CD4-positive, CD25-positive, alpha-beta regulatory T cell (primary cell): ENCODE data around the gene LRRC1. TPM values are rescaled to one million over a fixed set of nuclear protein-coding genes. Genes with fewer than 3 reads are reported as not detected.

Experiments
- ATAC-seq, 2 donors: fragments of 150-1000 bp; cut with Tn5 transposase; one replicate each; pipeline ENCODE4 v1.10.0; 2021; ENCODE audit warnings: low read depth in 2 of 2, moderate number of reproducible peaks in 2 of 2, moderate library complexity in 1 of 2
- DNase-seq, 3 donors: peaks; one replicate each; pipeline versions ENCODE4 v3.0.0 to v3.0.0-alpha.2; 2012 to 2022; ENCODE audit warnings: mixed read lengths in 1 of 3
- H3K27ac ChIP-seq: one replicate; pipeline ENCODE4 v1.7.0; 2013; ENCODE audit warnings: mild to moderate bottlenecking, low read length; ENCODE audit not compliant: insufficient read depth, poor library complexity, severe bottlenecking
- H3K27me3 ChIP-seq: one replicate; pipeline ENCODE4 v1.7.0; 2013; ENCODE audit warnings: low read length; ENCODE audit not compliant: control insufficient read depth, insufficient read depth
- H3K36me3 ChIP-seq: one replicate; pipeline ENCODE4 v1.7.0; 2013; ENCODE audit warnings: mild to moderate bottlenecking, low read length, moderate library complexity; ENCODE audit not compliant: control insufficient read depth, insufficient read depth
- H3K4me1 ChIP-seq: 2 replicates; pipeline ENCODE4 v1.7.0; 2013; ENCODE audit warnings: mild to moderate bottlenecking, low read length; ENCODE audit not compliant: insufficient read depth, control insufficient read depth, poor library complexity, severe bottlenecking
- H3K4me3 ChIP-seq: one replicate; pipeline ENCODE4 v1.7.0; 2013; ENCODE audit warnings: low read depth, mild to moderate bottlenecking, low read length, moderate library complexity
- H3K9me3 ChIP-seq, 2 experiments: 1 replicate in 1 of 2; 2 replicates in 1 of 2; pipeline ENCODE4 v1.7.0; 2013; ENCODE audit warnings: low read length in 2 of 2, mild to moderate bottlenecking in 1 of 2, moderate library complexity in 1 of 2; ENCODE audit not compliant: control insufficient read depth in 2 of 2
- H3K27ac Mint-ChIP-seq, 3 donors: one replicate each; pipeline ENCODE4 v1.8.0; 2020 to 2022; ENCODE audit warnings: mild to moderate bottlenecking in 3 of 3, mixed read lengths in 3 of 3, moderate library complexity in 2 of 3
- H3K27me3 Mint-ChIP-seq: one replicate; pipeline ENCODE4 v1.8.0; 2022; ENCODE audit warnings: mild to moderate bottlenecking, mixed read lengths
- H3K36me3 Mint-ChIP-seq: one replicate; pipeline ENCODE4 v1.8.0; 2020; ENCODE audit warnings: mixed read lengths
- H3K4me1 Mint-ChIP-seq, 4 donors: one replicate each; pipeline ENCODE4 v1.8.0; 2020 to 2022; ENCODE audit warnings: mixed read lengths in 4 of 4, mild to moderate bottlenecking in 1 of 4
- H3K4me3 Mint-ChIP-seq, 4 donors: one replicate each; pipeline ENCODE4 v1.8.0; 2020 to 2022; ENCODE audit warnings: mild to moderate bottlenecking in 4 of 4, mixed read lengths in 4 of 4, moderate library complexity in 3 of 4
- H3K9me3 Mint-ChIP-seq, 7 donors: one replicate each; pipeline ENCODE4 v1.8.0; 2020 to 2022; ENCODE audit warnings: mixed read lengths in 7 of 7, mild to moderate bottlenecking in 3 of 7, moderate library complexity in 2 of 7
- polyA plus RNA-seq, 4 donors: library from polyadenylated mRNA; unstranded; fragments of 300-500 nt; fragmentation: Illumina TruSeq; gene quantifications; one replicate each; pipeline ENCODE4 v1.2.3, GENCODE V29; 2021
- total RNA-seq: library from RNA; stranded (reverse); gene quantifications from one replicate; pipeline ENCODE4 v1.2.3, GENCODE V29; 2022

LRRC1 gene
- total and polyA plus RNA-seq, 5 donors from 2014 or later: 0.37 to 1.4 (median 1.0) TPM

DNA sequence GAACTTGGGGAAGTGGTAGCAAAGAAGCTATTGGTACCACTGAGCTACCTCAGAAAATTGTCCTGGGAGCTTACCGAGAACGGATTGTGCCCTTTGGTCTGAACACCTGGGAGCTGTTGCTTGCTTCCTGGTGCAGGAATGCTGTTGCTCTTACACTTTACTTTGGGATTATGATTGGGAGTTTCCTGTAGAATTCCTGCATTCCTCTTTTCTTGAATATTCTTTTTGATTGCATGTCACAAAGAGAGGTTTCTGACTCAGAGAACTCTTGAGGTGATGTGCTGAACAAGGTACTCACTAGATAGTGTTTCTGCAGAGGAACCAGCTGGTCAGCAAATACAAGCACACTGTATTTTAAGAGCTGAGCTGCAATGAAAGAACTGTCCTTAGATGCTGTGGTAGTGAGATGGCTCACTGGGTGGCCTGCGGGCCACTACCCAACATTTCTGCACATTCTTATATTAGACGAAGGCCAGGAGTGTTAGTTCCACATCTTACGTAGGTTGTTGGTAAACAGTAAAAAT lies 35.0 kb downstream of the LRRC1 start:
- H3K4me1 Mint-ChIP-seq: peaks cover 0 to 4% (median 0%) of the 10 kb centered on the region in 4 donors
- H3K36me3 ChIP-seq: no peaks in the 10 kb centered on the region
- no peaks in the 10 kb centered on the region for H3K36me3 Mint-ChIP-seq
- no peak for DNase-seq
- H3K9me3 Mint-ChIP-seq: peaks cover 0 to 1% (median 0%) of the 10 kb centered on the region in 7 donors
- no peaks in the 10 kb centered on the region for H3K27me3 Mint-ChIP-seq
- no peaks in the 10 kb centered on the region for H3K4me1 ChIP-seq
- no peak overlapping the region for H3K4me3 Mint-ChIP-seq
- H3K27ac ChIP-seq: no peak overlapping the region
- no peak overlapping the region for H3K27ac Mint-ChIP-seq
- H3K9me3 ChIP-seq: no peaks in the 10 kb centered on the region
- no peak for ATAC-seq
- H3K4me3 ChIP-seq: no peak overlapping the region
- H3K27me3 ChIP-seq: no peaks in the 10 kb centered on the region

DNA sequence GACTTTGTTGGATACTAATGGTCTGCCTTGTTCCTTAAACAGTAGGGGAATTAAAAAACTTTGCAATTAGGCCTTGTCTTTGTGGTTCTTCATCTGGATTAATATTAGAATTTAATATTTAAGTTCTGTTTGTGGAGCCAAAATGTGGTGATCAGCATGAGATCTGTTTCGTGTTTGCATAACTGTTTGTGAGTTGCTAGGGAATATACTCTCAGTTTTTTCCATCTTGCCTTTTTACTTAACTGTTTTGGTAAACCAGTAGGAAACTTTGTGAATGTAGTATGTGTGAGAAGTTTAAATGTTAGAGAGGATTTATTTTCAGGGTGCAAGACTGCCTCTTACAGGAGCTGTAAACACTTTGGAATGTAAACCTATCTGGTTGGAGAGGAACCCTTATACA lies 35.6 kb downstream of the LRRC1 start:
- Mint-ChIP-seq H3K36me3 (no peaks in the 10 kb centered on the region), H3K4me1 (peaks cover 0 to 4% (median 0%) of the 10 kb centered on the region in 4 donors), H3K4me3 (no peak overlapping the region), H3K9me3 (peaks cover 0 to 1% (median 0%) of the 10 kb centered on the region in 7 donors), H3K27me3 (no peaks in the 10 kb centered on the region), H3K27ac (no peak overlapping the region)
- H3K4me3 ChIP-seq: no peak overlapping the region
- H3K9me3 ChIP-seq: no peaks in the 10 kb centered on the region
- H3K4me1 ChIP-seq: no peaks in the 10 kb centered on the region
- no peaks in the 10 kb centered on the region for H3K27me3 ChIP-seq
- H3K27ac ChIP-seq: no peak overlapping the region
- H3K36me3 ChIP-seq: no peaks in the 10 kb centered on the region
- no peak for DNase-seq
- no peak for ATAC-seq

DNA sequence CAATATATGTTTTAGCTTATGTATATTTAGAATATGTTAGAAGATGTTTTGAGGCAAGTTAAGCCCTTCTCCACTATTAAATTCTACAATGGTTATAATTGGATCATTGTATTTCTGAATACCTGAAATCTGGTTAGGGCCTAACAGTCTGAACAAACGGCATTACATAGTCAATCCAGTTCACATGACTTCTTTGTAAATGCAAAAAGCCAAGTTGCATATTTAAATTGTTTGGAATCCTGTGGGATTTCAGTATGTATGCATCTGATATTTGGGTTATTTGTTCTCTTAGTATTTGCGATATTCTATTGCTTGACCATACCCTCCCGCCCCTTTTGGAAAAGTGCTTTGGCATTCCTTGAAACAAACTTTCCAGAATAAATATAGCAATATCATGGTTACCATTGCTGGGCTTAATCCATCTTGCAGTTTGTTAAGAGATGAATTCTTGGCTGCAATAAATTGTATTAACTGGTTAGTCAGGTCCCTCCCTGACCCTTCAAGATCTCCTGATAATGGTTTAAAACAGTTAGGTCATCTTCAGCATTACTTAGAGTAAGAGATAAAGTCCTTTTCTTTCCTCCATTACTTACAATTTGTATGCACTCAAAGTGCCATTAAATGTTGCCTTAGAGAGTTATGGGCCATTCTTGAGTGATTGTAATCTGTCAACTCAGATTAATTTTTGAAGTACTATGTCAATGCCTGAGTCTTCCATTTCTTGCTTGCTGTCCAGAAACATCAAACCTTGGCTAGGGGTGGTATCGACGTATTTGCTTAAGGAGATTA lies 36.5 kb downstream of the LRRC1 start:
- Mint-ChIP-seq H3K27me3 (no peaks in the 10 kb centered on the region), H3K4me1 (peaks cover 0 to 4% (median 0%) of the 10 kb centered on the region in 4 donors), H3K9me3 (peaks cover 0 to 1% (median 0%) of the 10 kb centered on the region in 7 donors), H3K4me3 (no peak overlapping the region), H3K36me3 (no peaks in the 10 kb centered on the region), H3K27ac (no peak overlapping the region)
- H3K27me3 ChIP-seq: no peaks in the 10 kb centered on the region
- no peak overlapping the region for H3K27ac ChIP-seq
- H3K36me3 ChIP-seq: no peaks in the 10 kb centered on the region
- H3K9me3 ChIP-seq: no peaks in the 10 kb centered on the region
- no peaks in the 10 kb centered on the region for H3K4me1 ChIP-seq
- ATAC-seq (no peak), DNase-seq (no peak)
- no peak overlapping the region for H3K4me3 ChIP-seq

DNA sequence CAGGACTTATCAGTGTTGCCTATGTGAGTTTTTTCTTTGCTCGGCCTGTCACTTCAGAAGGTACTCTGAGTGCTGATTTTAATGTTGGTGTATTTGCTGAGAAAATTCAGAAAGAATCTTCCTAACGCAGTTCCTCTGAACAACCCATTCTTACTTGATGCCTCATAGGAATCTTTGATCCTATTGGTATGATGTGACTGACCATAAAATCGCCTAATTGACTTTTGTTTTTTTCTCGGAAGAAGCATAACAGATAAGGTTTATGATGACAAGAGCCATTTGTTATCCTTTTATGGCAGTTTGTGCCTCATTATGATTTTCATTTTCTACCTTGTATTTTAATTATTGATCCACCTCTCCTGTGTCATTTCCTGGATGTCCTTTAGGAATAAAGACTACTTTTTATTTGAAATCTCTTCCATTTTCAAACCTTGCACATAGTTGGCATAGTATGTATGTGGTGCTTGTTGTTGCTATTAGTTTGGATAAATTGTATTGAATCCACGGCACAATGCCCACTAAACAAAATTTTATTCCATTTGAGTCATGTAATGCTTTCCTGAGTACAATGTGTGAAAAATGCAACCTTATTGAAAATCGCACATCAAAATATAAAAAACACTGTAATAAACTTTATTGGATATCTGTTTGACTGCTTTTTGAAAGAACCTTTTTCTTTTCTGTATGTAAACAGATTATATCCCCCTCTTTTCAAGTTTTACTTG lies 37.3 kb downstream of the LRRC1 start:
- DNase-seq (no peak), ATAC-seq (no peak)
- H3K27ac ChIP-seq: no peak overlapping the region
- Mint-ChIP-seq H3K36me3 (no peaks in the 10 kb centered on the region), H3K27me3 (no peaks in the 10 kb centered on the region), H3K4me3 (no peak overlapping the region), H3K4me1 (peaks cover 0 to 4% (median 0%) of the 10 kb centered on the region in 4 donors), H3K9me3 (peaks cover 0 to 1% (median 0%) of the 10 kb centered on the region in 7 donors), H3K27ac (no peak overlapping the region)
- no peaks in the 10 kb centered on the region for H3K36me3 ChIP-seq
- H3K4me3 ChIP-seq: no peak overlapping the region
- H3K27me3 ChIP-seq: no peaks in the 10 kb centered on the region
- H3K9me3 ChIP-seq: no peaks in the 10 kb centered on the region
- no peaks in the 10 kb centered on the region for H3K4me1 ChIP-seq

DNA sequence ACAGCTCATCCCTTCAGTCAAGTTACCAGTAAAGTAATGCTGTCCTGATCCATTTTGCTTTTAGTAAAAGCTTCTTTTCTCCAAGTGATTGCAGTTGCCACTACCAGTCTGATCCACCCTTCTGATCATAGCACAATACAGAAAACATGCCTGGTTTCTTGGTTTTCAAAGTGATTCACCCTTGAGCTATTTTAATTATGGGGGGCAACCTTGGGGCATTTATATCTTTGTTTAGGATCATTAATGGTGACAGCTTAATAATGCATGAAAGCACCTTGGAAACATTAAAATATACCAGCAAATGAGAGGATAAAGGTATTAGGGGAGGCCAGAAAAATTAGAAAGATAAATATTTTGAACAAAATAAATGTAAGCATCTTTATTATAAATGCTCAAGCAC lies 38.4 kb downstream of the LRRC1 start:
- no peak overlapping the region for H3K4me3 ChIP-seq
- H3K4me1 Mint-ChIP-seq: no peaks in the 10 kb centered on the region
- no peaks in the 10 kb centered on the region for H3K4me1 ChIP-seq
- no peaks in the 10 kb centered on the region for H3K36me3 ChIP-seq
- no peak overlapping the region for H3K4me3 Mint-ChIP-seq
- ATAC-seq (no peak), DNase-seq (no peak)
- no peaks in the 10 kb centered on the region for H3K36me3 Mint-ChIP-seq
- no peak overlapping the region for H3K27ac Mint-ChIP-seq
- no peaks in the 10 kb centered on the region for H3K9me3 ChIP-seq
- no peak overlapping the region for H3K27ac ChIP-seq
- H3K9me3 Mint-ChIP-seq: peaks cover 0 to 1% (median 0%) of the 10 kb centered on the region in 7 donors
- no peaks in the 10 kb centered on the region for H3K27me3 Mint-ChIP-seq
- no peaks in the 10 kb centered on the region for H3K27me3 ChIP-seq

DNA sequence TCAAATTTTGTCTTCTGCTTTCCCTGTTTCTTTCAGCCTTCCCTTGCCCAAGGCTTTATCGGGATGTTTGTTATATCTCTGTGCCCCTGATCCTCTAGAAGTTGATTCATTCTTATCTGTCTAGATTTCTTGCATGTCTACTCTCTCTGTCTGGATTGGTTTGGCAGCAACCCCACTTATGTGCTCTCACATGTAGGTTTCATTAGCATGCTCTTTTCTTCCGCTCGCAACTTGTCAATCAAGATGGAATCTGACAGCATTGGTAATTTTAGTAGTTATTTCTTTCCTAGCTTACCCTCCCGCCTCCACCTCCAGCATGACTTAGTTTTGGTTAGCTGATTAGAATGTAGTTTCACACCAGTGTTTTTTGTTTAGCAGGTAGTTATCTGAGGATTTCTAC lies 39.3 kb downstream of the LRRC1 start:
- Mint-ChIP-seq H3K36me3 (no peaks in the 10 kb centered on the region), H3K4me3 (no peak overlapping the region), H3K9me3 (peaks cover 0 to 1% (median 0%) of the 10 kb centered on the region in 7 donors), H3K27me3 (no peaks in the 10 kb centered on the region), H3K27ac (no peak overlapping the region), H3K4me1 (no peaks in the 10 kb centered on the region)
- no peaks in the 10 kb centered on the region for H3K36me3 ChIP-seq
- H3K27me3 ChIP-seq: no peaks in the 10 kb centered on the region
- DNase-seq: no peak
- no peaks in the 10 kb centered on the region for H3K9me3 ChIP-seq
- no peak overlapping the region for H3K4me3 ChIP-seq
- H3K27ac ChIP-seq: no peak overlapping the region
- H3K4me1 ChIP-seq: no peaks in the 10 kb centered on the region
- ATAC-seq: no peak

DNA sequence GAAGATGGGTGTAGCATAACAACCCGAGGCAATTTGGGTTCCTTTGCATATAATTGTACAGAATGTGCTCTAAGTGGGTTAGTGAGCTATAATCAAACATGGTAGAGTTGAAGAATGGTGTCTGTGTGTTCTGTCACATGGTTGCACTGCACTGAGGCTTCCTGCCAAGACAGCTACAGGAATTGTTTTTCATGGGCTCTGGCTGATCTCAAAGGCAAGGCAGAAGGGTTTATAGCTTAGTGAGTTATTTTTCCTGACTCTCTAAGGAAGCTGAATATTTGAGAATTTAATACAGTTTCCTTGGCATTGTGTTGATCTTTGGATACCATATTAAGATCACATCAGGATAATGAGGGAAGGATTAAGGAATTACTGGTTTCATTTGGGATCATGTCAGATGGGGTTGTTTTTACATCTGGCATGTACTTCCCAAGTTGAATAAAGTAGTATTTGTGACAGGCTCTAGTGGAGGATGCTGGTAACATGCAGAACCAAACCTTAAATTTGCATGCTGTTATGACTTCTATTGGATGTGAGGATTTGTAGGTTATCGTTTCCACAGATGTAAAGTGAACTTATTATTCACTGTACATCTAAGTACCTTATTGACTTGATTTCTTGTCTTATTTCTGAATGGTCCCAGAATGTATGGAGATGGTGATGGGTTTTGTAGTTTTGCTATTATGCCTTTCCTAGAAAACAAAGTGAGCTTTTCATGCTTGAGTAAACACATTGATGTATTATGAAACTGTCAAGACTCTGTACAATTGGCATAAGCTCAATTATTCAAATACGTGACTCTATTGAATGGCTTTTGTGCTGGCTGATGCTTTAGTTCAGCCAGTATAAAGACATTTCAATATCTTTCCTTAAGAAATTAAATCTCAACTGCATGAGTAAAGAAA lies 43.3 kb downstream of the LRRC1 start:
- Histone ChIP-seq H3K27ac (no peak overlapping the region), H3K4me3 (no peak overlapping the region), H3K4me1 (no peaks in the 10 kb centered on the region), H3K36me3 (no peaks in the 10 kb centered on the region), H3K27me3 (no peaks in the 10 kb centered on the region), H3K9me3 (no peaks in the 10 kb centered on the region)
- Mint-ChIP-seq H3K4me1 (no peaks in the 10 kb centered on the region), H3K27ac (no peak overlapping the region), H3K27me3 (peaks cover 5% of the 10 kb centered on the region), H3K36me3 (no peaks in the 10 kb centered on the region), H3K9me3 (peaks cover 0 to 7% (median 0%) of the 10 kb centered on the region in 7 donors), H3K4me3 (no peak overlapping the region)
- ATAC-seq (no peak), DNase-seq (no peak)
